Fibroblast of lung (primary cell): ENCODE measurements around the gene MAPKAP1. TPM values are rescaled to one million over a fixed set of nuclear protein-coding genes. Genes with fewer than 3 reads are reported as not detected.

ENCODE experiments used
- DNase-seq, 2 donors: peaks; one replicate each; pipeline versions ENCODE4 v3.0.0 to v3.0.0-alpha.2; 2010; ENCODE audit warnings: low read depth in 2 of 2
- H2AFZ ChIP-seq: 2 replicates; pipeline ENCODE4 v1.5.1; 2012; ENCODE audit warnings: low read length, control low read depth, inconsistent platforms
- H3K27ac ChIP-seq: 2 replicates; pipeline ENCODE4 v1.5.1; 2011; ENCODE audit warnings: low read length, control low read depth; ENCODE audit not compliant: insufficient read depth
- H3K27me3 ChIP-seq: 2 replicates; pipeline ENCODE4 v1.5.1; 2011; ENCODE audit warnings: mild to moderate bottlenecking, low read length; ENCODE audit not compliant: control insufficient read depth, insufficient read depth
- H3K36me3 ChIP-seq: 2 replicates; pipeline ENCODE4 v1.5.1; 2011; ENCODE audit warnings: low read length; ENCODE audit not compliant: control insufficient read depth, insufficient read depth
- H3K4me1 ChIP-seq: 2 replicates; pipeline ENCODE4 v1.5.1; 2011; ENCODE audit warnings: low read length; ENCODE audit not compliant: control insufficient read depth, insufficient read depth; ENCODE audit errors: extremely low read depth
- H3K4me2 ChIP-seq: 2 replicates; pipeline ENCODE4 v1.5.1; 2011; ENCODE audit warnings: low read length, control low read depth; ENCODE audit not compliant: insufficient read depth; ENCODE audit errors: extremely low read depth
- H3K4me3 ChIP-seq, 4 experiments: fragments of 200-600 bp in 1 of 4; sonication (generic) in 1 of 4; replicated peaks in 1 of 4; 2 replicates each; pipeline ENCODE4 v1.5.1; 2011 to 2016; ENCODE audit warnings: low read length in 4 of 4, low read depth in 3 of 4, mild to moderate bottlenecking in 3 of 4, control low read depth in 2 of 4, inconsistent platforms in 1 of 4, mixed read lengths in 1 of 4; ENCODE audit not compliant: insufficient read depth in 1 of 4; ENCODE audit errors: control extremely low read depth in 1 of 4
- H3K79me2 ChIP-seq: 2 replicates; pipeline ENCODE4 v1.5.1; 2012; ENCODE audit warnings: mild to moderate bottlenecking, low read length, inconsistent platforms; ENCODE audit not compliant: control insufficient read depth, insufficient read depth
- H3K9ac ChIP-seq: 2 replicates; pipeline ENCODE4 v1.5.1; 2011; ENCODE audit warnings: mild to moderate bottlenecking, low read length, control low read depth; ENCODE audit not compliant: insufficient read depth
- H3K9me3 ChIP-seq: 2 replicates; pipeline ENCODE4 v1.5.1; 2012; ENCODE audit warnings: low read depth, low read length; ENCODE audit not compliant: control insufficient read depth, insufficient read depth
- H4K20me1 ChIP-seq: 2 replicates; pipeline ENCODE4 v1.5.1; 2011; ENCODE audit warnings: low read length; ENCODE audit not compliant: control insufficient read depth, insufficient read depth; ENCODE audit errors: extremely low read depth
- CTCF ChIP-seq, 2 donors: IDR thresholded peaks in 1 of 2; conservative IDR thresholded peaks in 1 of 2; 1 replicate in 1 of 2; 2 replicates in 1 of 2; pipeline ENCODE4 v1.5.1; 2011 to 2012; ENCODE audit warnings: low read length in 2 of 2, control low read depth in 1 of 2, inconsistent platforms in 1 of 2, low read depth in 1 of 2, mild to moderate bottlenecking in 1 of 2
- EZH2 ChIP-seq: IDR thresholded peaks from 2 replicates; pipeline ENCODE4 v1.5.1; 2012; ENCODE audit warnings: low read length, control low read depth, mild to moderate bottlenecking; ENCODE audit errors: missing control alignments
- polyA plus RNA-seq, 2 donors: library from polyadenylated mRNA; depleted of rRNA in 1 of 2; stranded (reverse) in 1 of 2; unstranded in 1 of 2; fragments of >200 nt; gene quantifications; 2 replicates each; pipeline ENCODE4 v1.2.1, GENCODE V29; 2011 to 2012; ENCODE audit warnings: missing spikeins in 1 of 2
- total RNA-seq: library from RNA; depleted of rRNA; stranded (reverse); fragments of >200 nt; gene quantifications from 2 replicates; pipeline ENCODE4 v1.2.1, GENCODE V29; 2014

The MAPKAP1 gene
- total and polyA plus RNA-seq, 2 donors (not counting 1 experiment from before 2014, with no cell fraction given): 63.7 to 127 TPM

- no peak for TF ChIP-seq EZH2
- no peak for TF ChIP-seq CTCF (conservative IDR thresholded peaks at IDR 0.05 in 1 of 2, IDR thresholded peaks at IDR 0.05 in 1 of 2; ENCODE audit: low read depth in 1 of 2, low read length in 2 of 2)
- H3K4me1 ChIP-seq: peaks cover 16% of the 10 kb centered on the region
- no peak overlapping the region for H3K27ac ChIP-seq
- H3K36me3 ChIP-seq: no peaks in the 10 kb centered on the region
- H3K79me2 ChIP-seq: no peaks in the 10 kb centered on the region
- no peaks in the 10 kb centered on the region for H4K20me1 ChIP-seq
- no peak overlapping the region for H3K4me2 ChIP-seq
- no peak overlapping the region for H3K9ac ChIP-seq
- no peaks in the 10 kb centered on the region for H3K27me3 ChIP-seq
- DNase-seq: no peak
- H3K4me3 ChIP-seq: no peak overlapping the region
- no peak overlapping the region for H2AFZ ChIP-seq
- H3K9me3 ChIP-seq: no peaks in the 10 kb centered on the region
Observed at GRCh38 chr9:125470189-125470588, 236.8 kb downstream of the MAPKAP1 start.

GRCh38 chr9:125468646-125469045, 238.4 kb downstream of the MAPKAP1 start:
- Histone ChIP-seq H3K36me3 (no peaks in the 10 kb centered on the region), H3K9me3 (no peaks in the 10 kb centered on the region), H3K27me3 (no peaks in the 10 kb centered on the region), H3K4me3 (no peak overlapping the region), H3K4me2 (no peak overlapping the region), H3K9ac (no peak overlapping the region), H3K79me2 (no peaks in the 10 kb centered on the region), H4K20me1 (no peaks in the 10 kb centered on the region), H3K4me1 (peaks cover 8% of the 10 kb centered on the region), H2AFZ (no peak overlapping the region), H3K27ac (no peak overlapping the region)
- no peak for DNase-seq
- TF ChIP-seq CTCF (conservative IDR thresholded peaks at IDR 0.05 in 1 of 2, IDR thresholded peaks at IDR 0.05 in 1 of 2; ENCODE audit: low read depth in 1 of 2, low read length in 2 of 2) (no peak), EZH2 (no peak)

GRCh38 chr9:125467116-125467740, 239.8 kb downstream of the MAPKAP1 start:
- TF ChIP-seq EZH2 (no peak), CTCF (conservative IDR thresholded peaks at IDR 0.05 in 1 of 2, IDR thresholded peaks at IDR 0.05 in 1 of 2; ENCODE audit: low read depth in 1 of 2, low read length in 2 of 2) (no peak)
- Histone ChIP-seq H3K4me2 (no peak overlapping the region), H3K36me3 (no peaks in the 10 kb centered on the region), H2AFZ (no peak overlapping the region), H3K27ac (no peak overlapping the region), H3K27me3 (no peaks in the 10 kb centered on the region), H3K79me2 (no peaks in the 10 kb centered on the region), H4K20me1 (no peaks in the 10 kb centered on the region), H3K4me1 (peaks cover 3% of the 10 kb centered on the region), H3K9ac (no peak overlapping the region), H3K9me3 (no peaks in the 10 kb centered on the region), H3K4me3 (no peak overlapping the region)
- no peak for DNase-seq
